Lower leg skin (tissue), 3 donors: Measurements from ENCODE around the gene DLG2.

Experiments used
- POLR2A ChIP-seq, 2 donors: fragments of 450-650 bp; IDR thresholded peaks; one replicate each; pipeline ENCODE4 v1.6.1; 2016 to 2017; ENCODE audit warnings: antibody characterized with exemption in 2 of 2, mild to moderate bottlenecking in 1 of 2, moderate library complexity in 1 of 2
- TF ChIP-seq, protein P1 (sequence below), 3 donors: fragments of 450-650 bp; IDR thresholded peaks; one replicate each; pipeline ENCODE4 v1.5.1; 2016; ENCODE audit warnings: antibody characterized with exemption in 3 of 3, mild to moderate bottlenecking in 3 of 3, moderate library complexity in 2 of 3

DNA sequence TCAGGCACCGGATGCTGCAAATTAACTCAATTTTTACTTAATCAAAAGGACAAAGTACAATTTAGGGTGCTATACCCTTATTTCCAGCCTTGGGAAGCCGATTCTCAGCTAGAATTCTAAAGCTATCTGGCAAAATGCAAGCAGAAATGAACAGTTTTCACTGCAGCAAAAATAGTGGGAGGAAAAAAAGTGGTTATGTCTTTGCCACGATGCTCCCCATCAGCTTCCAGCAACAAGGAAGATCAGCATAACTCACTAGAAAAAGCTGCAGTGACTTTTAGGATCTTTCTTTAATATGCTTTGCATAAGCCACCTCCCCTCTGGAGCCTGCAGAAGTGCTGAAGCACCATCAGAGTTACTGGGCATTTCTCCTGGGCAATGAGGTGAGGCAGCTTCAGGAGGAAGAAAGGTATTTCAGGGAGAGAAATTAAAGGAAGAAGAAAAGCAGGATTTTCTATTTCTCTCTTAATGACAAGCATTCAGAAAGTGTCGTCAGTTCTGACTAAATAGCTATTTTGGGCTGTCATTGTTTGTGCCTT, 702.9 kb downstream of the DLG2 start:
- TF ChIP-seq, protein P1, sequence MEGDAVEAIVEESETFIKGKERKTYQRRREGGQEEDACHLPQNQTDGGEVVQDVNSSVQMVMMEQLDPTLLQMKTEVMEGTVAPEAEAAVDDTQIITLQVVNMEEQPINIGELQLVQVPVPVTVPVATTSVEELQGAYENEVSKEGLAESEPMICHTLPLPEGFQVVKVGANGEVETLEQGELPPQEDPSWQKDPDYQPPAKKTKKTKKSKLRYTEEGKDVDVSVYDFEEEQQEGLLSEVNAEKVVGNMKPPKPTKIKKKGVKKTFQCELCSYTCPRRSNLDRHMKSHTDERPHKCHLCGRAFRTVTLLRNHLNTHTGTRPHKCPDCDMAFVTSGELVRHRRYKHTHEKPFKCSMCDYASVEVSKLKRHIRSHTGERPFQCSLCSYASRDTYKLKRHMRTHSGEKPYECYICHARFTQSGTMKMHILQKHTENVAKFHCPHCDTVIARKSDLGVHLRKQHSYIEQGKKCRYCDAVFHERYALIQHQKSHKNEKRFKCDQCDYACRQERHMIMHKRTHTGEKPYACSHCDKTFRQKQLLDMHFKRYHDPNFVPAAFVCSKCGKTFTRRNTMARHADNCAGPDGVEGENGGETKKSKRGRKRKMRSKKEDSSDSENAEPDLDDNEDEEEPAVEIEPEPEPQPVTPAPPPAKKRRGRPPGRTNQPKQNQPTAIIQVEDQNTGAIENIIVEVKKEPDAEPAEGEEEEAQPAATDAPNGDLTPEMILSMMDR (IDR thresholded peaks at IDR 0.05): no peak
- no peak for TF ChIP-seq POLR2A (IDR thresholded peaks at IDR 0.05)
